ENCODE measurements around the gene KRT20.

GRCh38 chr17:40895106-40895730 lies 10.2 kb upstream of the KRT20 start:
- TF ChIP-seq CTCF (IDR thresholded peaks at IDR 0.05; ENCODE audit: low read depth, low read length) (no peak), EZH2phosphoT487 (IDR thresholded peaks at IDR 0.05; ENCODE audit: low read depth) (no peak)

All from OCI-LY3 (cell line).